Measurements from ENCODE around the gene PHACTR4. TPM values are rescaled to one million over a fixed set of nuclear protein-coding genes. Genes with fewer than 3 reads are reported as not detected.

PHACTR4 gene
- total and polyA plus RNA-seq, 9 of the 15 experiments (the other 6 are each of a cell fraction or from before 2014, with no cell fraction given): 6.4 to 43.6 (median 14.2) TPM

- H3K36me3 ChIP-seq (ENCODE audit: control insufficient read depth, insufficient read depth, low read length): peaks cover 91% of the 10 kb centered on the region
- no TSS peak for BruUV-seq (replicated peaks)
- no peak overlapping the region for H2AFZ ChIP-seq (ENCODE audit: low read depth, low read length)
- no peak overlapping the region for H3K4me2 ChIP-seq (ENCODE audit: insufficient read depth, low read length)
- FAIRE-seq (no peak), DNase-seq (ENCODE audit: extremely low read depth in 1 of 4, low spot score in 3 of 4) (no peak), ATAC-seq (no peak)
- H3K4me3 ChIP-seq: no peak overlapping the region
- no peak overlapping the region for H3K9ac ChIP-seq (ENCODE audit: insufficient read depth in 1 of 2, low read depth in 2 of 2, low read length in 2 of 2)
- peaks cover 0 to 4% of the 10 kb centered on the region in 2 experiments; a peak in 1 of 5 replicates for H3K4me1 ChIP-seq (replicated peaks in 1 of 2; ENCODE audit: control insufficient read depth in 2 of 2, insufficient read depth in 2 of 2, low read length in 2 of 2)
- CTCF ChIA-PET (ENCODE audit: low intra/inter-chr PET ratio): no interaction called here
- intact Hi-C loops (cut with micrococcal nuclease) (no loop called here), in situ Hi-C loops (cut with MboI) (no loop called here)
- H3K9me1 ChIP-seq (ENCODE audit: control insufficient read depth, insufficient read depth, low read length): no peaks in the 10 kb centered on the region
- 0 out of 2 replicates have a peak, but pooled peaks cover 3% of the 10 kb centered on the region for H4K20me1 ChIP-seq (replicated peaks; ENCODE audit: control insufficient read depth, insufficient read depth, low read length)
- H3K9me3 ChIP-seq (replicated peaks; ENCODE audit: control insufficient read depth, insufficient read depth, low read depth, low read length): no peaks in the 10 kb centered on the region
- WGBS (ENCODE audit: insufficient coverage, low coverage, missing lambda C conversion rate): 87% methylated on average over 6 of the region's 6 CpGs
- peaks cover 2% of the 10 kb centered on the region; the same call in 2 of the 3 replicates for H3K79me2 ChIP-seq (ENCODE audit: control insufficient read depth, insufficient read depth, low read length)
- POLR2A ChIA-PET: interaction anchor here (0.6 to 1.5 kb wide), 6 partner anchors 9 to 114 kb away, joined by 3 to 7 read pairs (median 4); partner anchors contain the start of gene RNU11
- no peaks in the 10 kb centered on the region for H3K27me3 ChIP-seq (ENCODE audit: control insufficient read depth in 2 of 2, insufficient read depth in 2 of 2, low read length in 2 of 2)
- H3K27ac ChIP-seq (ENCODE audit: extremely low read depth, low read depth, low read length): no peak overlapping the region
- TF ChIP-seq, protein P1, sequence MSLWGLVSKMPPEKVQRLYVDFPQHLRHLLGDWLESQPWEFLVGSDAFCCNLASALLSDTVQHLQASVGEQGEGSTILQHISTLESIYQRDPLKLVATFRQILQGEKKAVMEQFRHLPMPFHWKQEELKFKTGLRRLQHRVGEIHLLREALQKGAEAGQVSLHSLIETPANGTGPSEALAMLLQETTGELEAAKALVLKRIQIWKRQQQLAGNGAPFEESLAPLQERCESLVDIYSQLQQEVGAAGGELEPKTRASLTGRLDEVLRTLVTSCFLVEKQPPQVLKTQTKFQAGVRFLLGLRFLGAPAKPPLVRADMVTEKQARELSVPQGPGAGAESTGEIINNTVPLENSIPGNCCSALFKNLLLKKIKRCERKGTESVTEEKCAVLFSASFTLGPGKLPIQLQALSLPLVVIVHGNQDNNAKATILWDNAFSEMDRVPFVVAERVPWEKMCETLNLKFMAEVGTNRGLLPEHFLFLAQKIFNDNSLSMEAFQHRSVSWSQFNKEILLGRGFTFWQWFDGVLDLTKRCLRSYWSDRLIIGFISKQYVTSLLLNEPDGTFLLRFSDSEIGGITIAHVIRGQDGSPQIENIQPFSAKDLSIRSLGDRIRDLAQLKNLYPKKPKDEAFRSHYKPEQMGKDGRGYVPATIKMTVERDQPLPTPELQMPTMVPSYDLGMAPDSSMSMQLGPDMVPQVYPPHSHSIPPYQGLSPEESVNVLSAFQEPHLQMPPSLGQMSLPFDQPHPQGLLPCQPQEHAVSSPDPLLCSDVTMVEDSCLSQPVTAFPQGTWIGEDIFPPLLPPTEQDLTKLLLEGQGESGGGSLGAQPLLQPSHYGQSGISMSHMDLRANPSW (CRISPR knock-in tag; IDR thresholded peaks at IDR 0.05): no peak
- TF ChIP-seq ZNF3 (CRISPR knock-in tag; IDR thresholded peaks at IDR 0.05): no peak
- no peak for TF ChIP-seq CEBPB (tag; IDR thresholded peaks at IDR 0.05)
- no peak for TF ChIP-seq CSDE1 (IDR thresholded peaks at IDR 0.05)
- TF ChIP-seq EP400 (IDR thresholded peaks at IDR 0.05): no peak
- TF ChIP-seq, protein P2, sequence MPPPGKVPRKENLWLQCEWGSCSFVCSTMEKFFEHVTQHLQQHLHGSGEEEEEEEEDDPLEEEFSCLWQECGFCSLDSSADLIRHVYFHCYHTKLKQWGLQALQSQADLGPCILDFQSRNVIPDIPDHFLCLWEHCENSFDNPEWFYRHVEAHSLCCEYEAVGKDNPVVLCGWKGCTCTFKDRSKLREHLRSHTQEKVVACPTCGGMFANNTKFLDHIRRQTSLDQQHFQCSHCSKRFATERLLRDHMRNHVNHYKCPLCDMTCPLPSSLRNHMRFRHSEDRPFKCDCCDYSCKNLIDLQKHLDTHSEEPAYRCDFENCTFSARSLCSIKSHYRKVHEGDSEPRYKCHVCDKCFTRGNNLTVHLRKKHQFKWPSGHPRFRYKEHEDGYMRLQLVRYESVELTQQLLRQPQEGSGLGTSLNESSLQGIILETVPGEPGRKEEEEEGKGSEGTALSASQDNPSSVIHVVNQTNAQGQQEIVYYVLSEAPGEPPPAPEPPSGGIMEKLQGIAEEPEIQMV (tag; conservative IDR thresholded peaks at IDR 0.05; ENCODE audit: low read depth): no peak
- TF ChIP-seq HMGXB4 (CRISPR knock-in tag; IDR thresholded peaks at IDR 0.05): no peak
- TF ChIP-seq FOXA1 (IDR thresholded peaks at IDR 0.05; ENCODE audit: borderline replicate concordance): no peak
- TF ChIP-seq, protein P3, sequence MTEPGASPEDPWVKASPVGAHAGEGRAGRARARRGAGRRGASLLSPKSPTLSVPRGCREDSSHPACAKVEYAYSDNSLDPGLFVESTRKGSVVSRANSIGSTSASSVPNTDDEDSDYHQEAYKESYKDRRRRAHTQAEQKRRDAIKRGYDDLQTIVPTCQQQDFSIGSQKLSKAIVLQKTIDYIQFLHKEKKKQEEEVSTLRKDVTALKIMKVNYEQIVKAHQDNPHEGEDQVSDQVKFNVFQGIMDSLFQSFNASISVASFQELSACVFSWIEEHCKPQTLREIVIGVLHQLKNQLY (CRISPR knock-in tag; conservative IDR thresholded peaks at IDR 0.05): no peak
- TF ChIP-seq, protein P4, sequence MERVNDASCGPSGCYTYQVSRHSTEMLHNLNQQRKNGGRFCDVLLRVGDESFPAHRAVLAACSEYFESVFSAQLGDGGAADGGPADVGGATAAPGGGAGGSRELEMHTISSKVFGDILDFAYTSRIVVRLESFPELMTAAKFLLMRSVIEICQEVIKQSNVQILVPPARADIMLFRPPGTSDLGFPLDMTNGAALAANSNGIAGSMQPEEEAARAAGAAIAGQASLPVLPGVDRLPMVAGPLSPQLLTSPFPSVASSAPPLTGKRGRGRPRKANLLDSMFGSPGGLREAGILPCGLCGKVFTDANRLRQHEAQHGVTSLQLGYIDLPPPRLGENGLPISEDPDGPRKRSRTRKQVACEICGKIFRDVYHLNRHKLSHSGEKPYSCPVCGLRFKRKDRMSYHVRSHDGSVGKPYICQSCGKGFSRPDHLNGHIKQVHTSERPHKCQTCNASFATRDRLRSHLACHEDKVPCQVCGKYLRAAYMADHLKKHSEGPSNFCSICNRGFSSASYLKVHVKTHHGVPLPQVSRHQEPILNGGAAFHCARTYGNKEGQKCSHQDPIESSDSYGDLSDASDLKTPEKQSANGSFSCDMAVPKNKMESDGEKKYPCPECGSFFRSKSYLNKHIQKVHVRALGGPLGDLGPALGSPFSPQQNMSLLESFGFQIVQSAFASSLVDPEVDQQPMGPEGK (CRISPR knock-in tag; IDR thresholded peaks at IDR 0.05; ENCODE audit: borderline replicate concordance): no peak
- TF ChIP-seq ZNF133 (CRISPR knock-in tag; IDR thresholded peaks at IDR 0.05): no peak
- TF ChIP-seq MIER1 (IDR thresholded peaks at IDR 0.05; ENCODE audit: low read depth): no peak
- TF ChIP-seq GATA2 (CRISPR knock-in tag; IDR thresholded peaks at IDR 0.05): no peak
These were observed 165.1 kb downstream of the PHACTR4 start for GRCh38 chr1:28534671-28535070.

All from K562 (cell line).